SK-N-SH treated with all-trans-retinoic acid at 6 μM for 48 hours (cell line): ENCODE measurements around the gene GNG11.

Experiments used
- ATAC-seq: fragments of 200-7000 bp; cut with Tn5 transposase; 3 replicates; pipeline ENCODE4 v1.9.1; 2020; ENCODE audit warnings: mild to moderate bottlenecking, moderate library complexity
- ARNTL ChIP-seq: fragments of 450-650 bp; formaldehyde crosslinking; IDR thresholded peaks from 2 replicates; pipeline ENCODE4 v1.5.0; 2020; ENCODE audit warnings: low read depth, mild to moderate bottlenecking, moderate library complexity, borderline replicate concordance
- BACH2 ChIP-seq: fragments of 250-450 bp; sonication (Bioruptor Pico); IDR thresholded peaks from 2 replicates; pipeline ENCODE4 v1.9.0; 2021; ENCODE audit warnings: mild to moderate bottlenecking, borderline replicate concordance
- CSDC2 ChIP-seq: fragments of 250-450 bp; sonication (Bioruptor Pico); IDR thresholded peaks from 2 replicates; pipeline ENCODE4 v1.5.0; 2020; ENCODE audit warnings: mild to moderate bottlenecking, moderate library complexity
- CSRNP3 ChIP-seq: fragments of 250-450 bp; sonication (Bioruptor Pico); IDR thresholded peaks from 2 replicates; pipeline ENCODE4 v1.5.1; 2021; ENCODE audit warnings: mild to moderate bottlenecking, moderate library complexity
- GLIS3 ChIP-seq: fragments of 250-450 bp; sonication (Bioruptor Pico); IDR thresholded peaks from 2 replicates; pipeline ENCODE4 v1.5.0; 2020; ENCODE audit warnings: mild to moderate bottlenecking, moderate library complexity
- OSR1 ChIP-seq: fragments of 250-450 bp; sonication (Bioruptor Pico); IDR thresholded peaks from 2 replicates; pipeline ENCODE4 v1.8.0; 2022; ENCODE audit warnings: moderate library complexity, mild to moderate bottlenecking, inconsistent platforms
- PATZ1 ChIP-seq: fragments of 250-450 bp; sonication (Bioruptor Pico); IDR thresholded peaks from 2 replicates; pipeline ENCODE4 v1.8.0; 2020; ENCODE audit warnings: mild to moderate bottlenecking, moderate library complexity, borderline replicate concordance
- POU6F1 ChIP-seq: fragments of 250-450 bp; sonication (Bioruptor Pico); IDR thresholded peaks from 2 replicates; pipeline ENCODE4 v1.8.0; 2021; ENCODE audit warnings: low read depth, mild to moderate bottlenecking, moderate library complexity, borderline replicate concordance
- SNAI2 ChIP-seq: fragments of 250-450 bp; sonication (Bioruptor Pico); IDR thresholded peaks from 2 replicates; pipeline ENCODE4 v1.5.0; 2020; ENCODE audit warnings: mild to moderate bottlenecking, moderate library complexity
- TCF4 ChIP-seq: fragments of 250-450 bp; sonication (Bioruptor Pico); IDR thresholded peaks from 2 replicates; pipeline ENCODE4 v1.8.0; 2021; ENCODE audit warnings: mild to moderate bottlenecking, moderate library complexity, borderline replicate concordance
- TOX ChIP-seq: fragments of 250-450 bp; sonication (Bioruptor Pico); IDR thresholded peaks from 2 replicates; pipeline ENCODE4 v1.8.0; 2021; ENCODE audit warnings: mild to moderate bottlenecking, moderate library complexity, borderline replicate concordance
- ZC3H10 ChIP-seq: fragments of 250-450 bp; sonication (Bioruptor Pico); IDR thresholded peaks from 2 replicates; pipeline ENCODE4 v1.5.1; 2021; ENCODE audit warnings: mild to moderate bottlenecking, moderate library complexity
- ZFP3 ChIP-seq: fragments of 250-450 bp; sonication (Bioruptor Pico); IDR thresholded peaks from 2 replicates; pipeline ENCODE4 v1.5.0; 2020; ENCODE audit warnings: mild to moderate bottlenecking, moderate library complexity
- ZFP30 ChIP-seq: fragments of 450-650 bp; formaldehyde crosslinking; IDR thresholded peaks from 2 replicates; pipeline ENCODE4 v1.5.0; 2022; ENCODE audit warnings: mild to moderate bottlenecking, moderate library complexity
- ZNF565 ChIP-seq: fragments of 450-650 bp; formaldehyde crosslinking; conservative IDR thresholded peaks from 2 replicates; pipeline ENCODE4 v1.5.0; 2020; ENCODE audit warnings: low read depth, mild to moderate bottlenecking, moderate library complexity
- ZNF70 ChIP-seq: fragments of 450-650 bp; formaldehyde crosslinking; IDR thresholded peaks from 2 replicates; pipeline ENCODE4 v1.5.0; 2020; ENCODE audit warnings: mild to moderate bottlenecking, moderate library complexity
- ZNF8 ChIP-seq: fragments of 450-650 bp; formaldehyde crosslinking; IDR thresholded peaks from 2 replicates; pipeline ENCODE4 v1.5.0; 2020; ENCODE audit warnings: mild to moderate bottlenecking, moderate library complexity
- TF ChIP-seq, protein P1 (sequence below): fragments of 250-450 bp; sonication (Bioruptor Pico); IDR thresholded peaks from 2 replicates; pipeline ENCODE4 v1.5.1; 2020; ENCODE audit warnings: low read depth, mild to moderate bottlenecking, moderate library complexity
- TF ChIP-seq, protein P2 (sequence below): fragments of 250-450 bp; sonication (Bioruptor Pico); IDR thresholded peaks from 2 replicates; pipeline ENCODE4 v1.5.0; 2020; ENCODE audit warnings: mild to moderate bottlenecking, moderate library complexity

GNG11 gene

DNA sequence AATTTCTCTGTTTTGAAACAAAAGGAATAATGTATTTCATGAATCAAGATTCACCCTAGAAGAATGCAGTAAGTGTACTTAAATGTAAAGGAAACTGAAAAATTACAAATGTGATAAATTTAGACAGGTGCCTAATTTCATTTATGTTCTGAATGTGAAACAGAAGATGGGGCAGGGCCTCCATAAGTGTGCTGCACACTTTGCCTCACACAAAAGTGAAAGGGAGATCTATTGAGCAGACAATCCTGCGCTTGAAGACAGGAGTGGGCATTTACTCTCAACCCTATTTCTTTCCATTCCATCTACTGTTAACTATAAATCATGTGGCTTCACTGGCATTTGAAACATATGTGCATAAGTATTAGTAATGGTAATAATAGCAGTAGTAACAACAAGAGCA, 36.2 kb downstream of the GNG11 start (continued):
- TF ChIP-seq, protein P1, sequence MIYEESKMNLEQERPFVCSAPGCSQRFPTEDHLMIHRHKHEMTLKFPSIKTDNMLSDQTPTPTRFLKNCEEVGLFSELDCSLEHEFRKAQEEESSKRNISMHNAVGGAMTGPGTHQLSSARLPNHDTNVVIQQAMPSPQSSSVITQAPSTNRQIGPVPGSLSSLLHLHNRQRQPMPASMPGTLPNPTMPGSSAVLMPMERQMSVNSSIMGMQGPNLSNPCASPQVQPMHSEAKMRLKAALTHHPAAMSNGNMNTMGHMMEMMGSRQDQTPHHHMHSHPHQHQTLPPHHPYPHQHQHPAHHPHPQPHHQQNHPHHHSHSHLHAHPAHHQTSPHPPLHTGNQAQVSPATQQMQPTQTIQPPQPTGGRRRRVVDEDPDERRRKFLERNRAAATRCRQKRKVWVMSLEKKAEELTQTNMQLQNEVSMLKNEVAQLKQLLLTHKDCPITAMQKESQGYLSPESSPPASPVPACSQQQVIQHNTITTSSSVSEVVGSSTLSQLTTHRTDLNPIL (CRISPR knock-in tag) = no peak
- TF ChIP-seq ZFP3 (no peak), ZFP30 (CRISPR knock-in tag) (no peak), SNAI2 (CRISPR knock-in tag) (no peak), ZNF565 (CRISPR knock-in tag) (no peak), ZC3H10 (CRISPR knock-in tag) (no peak)

DNA sequence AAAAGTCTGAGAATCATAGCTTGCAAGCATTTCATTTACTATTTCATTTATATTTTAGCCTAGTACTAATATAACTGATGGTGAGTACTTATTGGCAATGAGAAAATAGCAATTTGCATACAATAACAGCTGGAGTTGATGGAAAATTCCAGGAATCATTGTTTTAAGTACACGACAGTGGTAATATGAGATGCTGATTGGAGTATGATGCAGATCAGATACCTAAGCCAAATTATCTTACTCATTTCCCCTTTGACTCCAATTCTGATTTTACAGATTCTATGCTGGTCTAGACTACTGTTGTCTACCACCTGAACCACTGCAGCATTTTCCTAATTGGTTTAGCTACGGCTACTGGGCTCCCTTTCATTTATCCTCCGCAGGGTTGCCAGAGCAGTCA, 36.7 kb downstream of the GNG11 start:
- TF ChIP-seq CSRNP3 (CRISPR knock-in tag) = no peak
- TF ChIP-seq TOX (CRISPR knock-in tag) = no peak
- TF ChIP-seq, protein P1 (CRISPR knock-in tag) = no peak
- no peak for TF ChIP-seq GLIS3 (CRISPR knock-in tag)
- no peak for TF ChIP-seq TCF4
- TF ChIP-seq BACH2 = no peak
- no peak for TF ChIP-seq POU6F1 (CRISPR knock-in tag)
- TF ChIP-seq ZNF565 (CRISPR knock-in tag) = no peak
- TF ChIP-seq, protein P2, sequence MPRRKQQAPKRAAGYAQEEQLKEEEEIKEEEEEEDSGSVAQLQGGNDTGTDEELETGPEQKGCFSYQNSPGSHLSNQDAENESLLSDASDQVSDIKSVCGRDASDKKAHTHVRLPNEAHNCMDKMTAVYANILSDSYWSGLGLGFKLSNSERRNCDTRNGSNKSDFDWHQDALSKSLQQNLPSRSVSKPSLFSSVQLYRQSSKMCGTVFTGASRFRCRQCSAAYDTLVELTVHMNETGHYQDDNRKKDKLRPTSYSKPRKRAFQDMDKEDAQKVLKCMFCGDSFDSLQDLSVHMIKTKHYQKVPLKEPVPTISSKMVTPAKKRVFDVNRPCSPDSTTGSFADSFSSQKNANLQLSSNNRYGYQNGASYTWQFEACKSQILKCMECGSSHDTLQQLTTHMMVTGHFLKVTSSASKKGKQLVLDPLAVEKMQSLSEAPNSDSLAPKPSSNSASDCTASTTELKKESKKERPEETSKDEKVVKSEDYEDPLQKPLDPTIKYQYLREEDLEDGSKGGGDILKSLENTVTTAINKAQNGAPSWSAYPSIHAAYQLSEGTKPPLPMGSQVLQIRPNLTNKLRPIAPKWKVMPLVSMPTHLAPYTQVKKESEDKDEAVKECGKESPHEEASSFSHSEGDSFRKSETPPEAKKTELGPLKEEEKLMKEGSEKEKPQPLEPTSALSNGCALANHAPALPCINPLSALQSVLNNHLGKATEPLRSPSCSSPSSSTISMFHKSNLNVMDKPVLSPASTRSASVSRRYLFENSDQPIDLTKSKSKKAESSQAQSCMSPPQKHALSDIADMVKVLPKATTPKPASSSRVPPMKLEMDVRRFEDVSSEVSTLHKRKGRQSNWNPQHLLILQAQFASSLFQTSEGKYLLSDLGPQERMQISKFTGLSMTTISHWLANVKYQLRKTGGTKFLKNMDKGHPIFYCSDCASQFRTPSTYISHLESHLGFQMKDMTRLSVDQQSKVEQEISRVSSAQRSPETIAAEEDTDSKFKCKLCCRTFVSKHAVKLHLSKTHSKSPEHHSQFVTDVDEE = no peak
- no peak for TF ChIP-seq ZNF70
- no peak for TF ChIP-seq ARNTL (CRISPR knock-in tag)
- no peak for TF ChIP-seq PATZ1 (CRISPR knock-in tag)
- TF ChIP-seq ZFP3 = no peak
- TF ChIP-seq ZFP30 (CRISPR knock-in tag) = no peak
- TF ChIP-seq, all 23 proteins: peak for 0
- ATAC-seq = peak; percentile 83

- peak; percentile 73 for ATAC-seq
- TF ChIP-seq CSRNP3 (CRISPR knock-in tag) (no peak), ZNF565 (CRISPR knock-in tag) (no peak), PATZ1 (CRISPR knock-in tag) (no peak), ZNF70 (no peak), ARNTL (CRISPR knock-in tag) (no peak), BACH2 (no peak), TCF4 (no peak), TOX (CRISPR knock-in tag) (no peak), CSDC2 (no peak), OSR1 (CRISPR knock-in tag) (no peak), ZNF8 (no peak)
- TF ChIP-seq, protein P2 = no peak
These were observed 37.1 kb downstream of the GNG11 start for GRCh38 chr7:93958651-93959050.
